ENCODE data around the gene DDX43. TPM values are rescaled to one million over a fixed set of nuclear protein-coding genes. Genes with fewer than 3 reads are reported as not detected.

DDX43 gene
- total RNA-seq, 4 donors from 2014 or later = 1.1 TPM; not detected in 3

DNA sequence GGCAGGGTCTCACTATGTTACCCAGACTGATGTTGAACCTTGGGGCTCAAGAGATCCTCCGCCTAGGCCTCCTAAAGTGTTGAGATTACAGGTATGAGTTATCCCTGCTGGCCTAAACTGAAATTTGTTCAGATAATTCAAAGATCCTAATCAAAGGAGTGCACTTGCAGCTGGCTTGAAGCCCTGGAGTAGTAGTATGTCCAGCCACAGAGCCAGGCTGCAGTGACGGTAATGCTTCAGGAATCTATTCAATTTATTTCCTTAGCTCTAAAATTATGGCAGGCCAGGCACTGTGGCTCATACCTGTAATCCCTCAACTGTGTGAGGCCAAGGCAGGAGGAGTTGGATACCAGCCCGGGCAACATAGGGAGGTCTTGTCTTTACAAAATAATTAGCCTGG lies 1.4 kb upstream of the DDX43 start:
- intact Hi-C loops (cut with DNase I; ENCODE audit: low total_unique reads) = no loop called here

DNA sequence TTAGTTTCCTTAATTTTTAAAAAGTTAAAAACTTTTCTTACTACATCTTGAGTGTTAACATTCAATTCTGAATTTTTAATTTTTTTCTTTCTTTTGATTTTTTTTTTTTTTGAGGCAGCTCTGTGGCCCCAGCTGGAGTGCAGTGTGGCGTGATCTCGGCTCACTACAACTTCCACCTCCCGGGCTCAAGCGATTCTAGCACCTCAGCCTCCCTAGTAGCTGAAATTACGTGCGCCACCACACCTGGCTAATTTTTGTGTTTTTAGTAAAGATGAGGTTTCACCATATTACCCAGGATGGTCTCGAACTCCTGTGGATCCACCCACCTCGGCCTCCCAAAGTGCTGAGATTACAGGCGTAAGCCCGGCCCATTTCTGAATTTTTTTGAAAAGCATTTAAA lies 1.2 kb downstream of the DDX43 start:
- H3K9me3 ChIP-seq = no peaks in the 10 kb centered on the region
- no peak overlapping the region for H3K27ac ChIP-seq
- no peak for TF ChIP-seq POLR2A (IDR thresholded peaks at IDR 0.05)
- TF ChIP-seq, protein P1, sequence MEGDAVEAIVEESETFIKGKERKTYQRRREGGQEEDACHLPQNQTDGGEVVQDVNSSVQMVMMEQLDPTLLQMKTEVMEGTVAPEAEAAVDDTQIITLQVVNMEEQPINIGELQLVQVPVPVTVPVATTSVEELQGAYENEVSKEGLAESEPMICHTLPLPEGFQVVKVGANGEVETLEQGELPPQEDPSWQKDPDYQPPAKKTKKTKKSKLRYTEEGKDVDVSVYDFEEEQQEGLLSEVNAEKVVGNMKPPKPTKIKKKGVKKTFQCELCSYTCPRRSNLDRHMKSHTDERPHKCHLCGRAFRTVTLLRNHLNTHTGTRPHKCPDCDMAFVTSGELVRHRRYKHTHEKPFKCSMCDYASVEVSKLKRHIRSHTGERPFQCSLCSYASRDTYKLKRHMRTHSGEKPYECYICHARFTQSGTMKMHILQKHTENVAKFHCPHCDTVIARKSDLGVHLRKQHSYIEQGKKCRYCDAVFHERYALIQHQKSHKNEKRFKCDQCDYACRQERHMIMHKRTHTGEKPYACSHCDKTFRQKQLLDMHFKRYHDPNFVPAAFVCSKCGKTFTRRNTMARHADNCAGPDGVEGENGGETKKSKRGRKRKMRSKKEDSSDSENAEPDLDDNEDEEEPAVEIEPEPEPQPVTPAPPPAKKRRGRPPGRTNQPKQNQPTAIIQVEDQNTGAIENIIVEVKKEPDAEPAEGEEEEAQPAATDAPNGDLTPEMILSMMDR (IDR thresholded peaks at IDR 0.05 in 4 of 5, conservative IDR thresholded peaks at IDR 0.05 in 1 of 5) = no peak
- in situ Hi-C loops (cut with MboI; ENCODE audit: low sequenced_read_pairs in 4 of 4) (no loop called here), intact Hi-C loops (cut with DNase I; ENCODE audit: low total_unique reads) (no loop called here)
- H3K36me3 ChIP-seq = no peaks in the 10 kb centered on the region
- no peak for ATAC-seq
- H3K4me3 ChIP-seq = no peak overlapping the region
- H3K4me1 ChIP-seq = no peaks in the 10 kb centered on the region
- H3K27me3 ChIP-seq = no peaks in the 10 kb centered on the region
- DNase-seq = no peak

More for the DNA sequence above, 1.4 kb upstream of the DDX43 start:
- in situ Hi-C loops (cut with MboI; ENCODE audit: low sequenced_read_pairs in 4 of 4) = no loop called here
- ATAC-seq (no peak), DNase-seq (no peak)
- peaks cover 0 to 5% (median 0%) of the 10 kb centered on the region in 3 donors for H3K27me3 ChIP-seq
- H3K36me3 ChIP-seq = no peaks in the 10 kb centered on the region
- H3K27ac ChIP-seq = no peak overlapping the region
- TF ChIP-seq, protein P1 (IDR thresholded peaks at IDR 0.05 in 4 of 5, conservative IDR thresholded peaks at IDR 0.05 in 1 of 5) = no peak
- no peak for TF ChIP-seq POLR2A (IDR thresholded peaks at IDR 0.05)
- H3K9me3 ChIP-seq = no peaks in the 10 kb centered on the region
- no peak overlapping the region for H3K4me3 ChIP-seq
- no peaks in the 10 kb centered on the region for H3K4me1 ChIP-seq

DNA sequence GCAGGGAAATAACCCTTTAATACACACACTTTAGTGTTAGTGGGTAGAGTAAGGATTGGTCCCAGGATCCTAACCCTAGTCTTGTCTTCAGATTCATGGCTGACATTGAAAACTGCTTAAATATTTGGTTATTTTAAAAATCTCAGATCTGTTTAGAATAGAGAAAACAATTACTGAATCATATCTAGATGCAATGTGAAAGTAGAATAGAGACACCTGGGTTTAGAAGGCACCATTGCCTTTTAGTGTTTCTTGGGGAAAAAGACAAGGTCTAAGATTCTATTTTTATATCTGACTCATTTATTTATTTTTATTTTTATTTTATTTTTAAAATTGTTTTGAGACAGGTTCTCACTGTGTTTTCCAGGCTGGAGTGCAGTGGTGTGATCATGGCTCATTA lies 6.0 kb downstream of the DDX43 start:
- no peaks in the 10 kb centered on the region for H3K36me3 ChIP-seq
- ATAC-seq = no peak
- no peaks in the 10 kb centered on the region for H3K4me1 ChIP-seq
- in situ Hi-C loops (cut with MboI; ENCODE audit: low sequenced_read_pairs in 4 of 4) = no loop called here
- no peaks in the 10 kb centered on the region for H3K27me3 ChIP-seq
- intact Hi-C loops (cut with DNase I; ENCODE audit: low total_unique reads) = no loop called here
- no peak overlapping the region for H3K27ac ChIP-seq
- no peak for TF ChIP-seq POLR2A (IDR thresholded peaks at IDR 0.05)
- TF ChIP-seq, protein P1 (IDR thresholded peaks at IDR 0.05 in 4 of 5, conservative IDR thresholded peaks at IDR 0.05 in 1 of 5) = no peak
- H3K9me3 ChIP-seq = no peaks in the 10 kb centered on the region
- no peak for DNase-seq
- no peak overlapping the region for H3K4me3 ChIP-seq

DNA sequence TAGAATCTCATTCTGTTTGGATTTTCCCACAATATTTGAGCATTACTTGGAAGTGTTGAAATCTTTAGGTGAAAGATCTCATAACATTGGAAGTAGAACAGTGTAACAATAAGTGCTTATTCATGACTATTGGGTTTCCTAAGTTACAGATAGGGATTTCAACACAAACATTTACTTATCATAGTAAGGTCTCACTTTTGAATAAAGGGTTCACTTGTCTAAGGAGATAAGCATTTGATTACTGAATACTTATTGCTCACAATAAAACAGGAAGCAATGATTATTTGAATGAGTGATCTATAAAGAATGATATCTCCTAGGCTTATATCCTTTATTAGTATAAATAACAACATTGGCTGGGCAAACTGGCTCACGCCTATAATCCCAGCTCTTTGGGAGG lies 14.8 kb downstream of the DDX43 start:
- DNase-seq = no peak
- intact Hi-C loops (cut with DNase I; ENCODE audit: low total_unique reads) = no loop called here
- no peak for TF ChIP-seq POLR2A (IDR thresholded peaks at IDR 0.05)
- TF ChIP-seq, protein P1 (IDR thresholded peaks at IDR 0.05 in 4 of 5, conservative IDR thresholded peaks at IDR 0.05 in 1 of 5) = no peak
- no peak for ATAC-seq
- no peaks in the 10 kb centered on the region for H3K36me3 ChIP-seq
- no peaks in the 10 kb centered on the region for H3K4me1 ChIP-seq
- no peaks in the 10 kb centered on the region for H3K9me3 ChIP-seq
- in situ Hi-C loops (cut with MboI; ENCODE audit: low sequenced_read_pairs in 4 of 4) = no loop called here
- H3K4me3 ChIP-seq = no peak overlapping the region
- no peaks in the 10 kb centered on the region for H3K27me3 ChIP-seq
- no peak overlapping the region for H3K27ac ChIP-seq

- H3K4me1 ChIP-seq = no peaks in the 10 kb centered on the region
- DNase-seq (no peak), ATAC-seq (no peak)
- TF ChIP-seq POLR2A (IDR thresholded peaks at IDR 0.05) = no peak
- TF ChIP-seq, protein P1 (IDR thresholded peaks at IDR 0.05 in 4 of 5, conservative IDR thresholded peaks at IDR 0.05 in 1 of 5) = no peak
- H3K27ac ChIP-seq = no peak overlapping the region
- no peak overlapping the region for H3K4me3 ChIP-seq
- H3K9me3 ChIP-seq = no peaks in the 10 kb centered on the region
- no peaks in the 10 kb centered on the region for H3K36me3 ChIP-seq
- no peaks in the 10 kb centered on the region for H3K27me3 ChIP-seq
- intact Hi-C loops (cut with DNase I; ENCODE audit: low total_unique reads) = no loop called here
- in situ Hi-C loops (cut with MboI; ENCODE audit: low sequenced_read_pairs in 4 of 4) = no loop called here
Measured at GRCh38 chr6:73413102-73413501, 18.5 kb downstream of the DDX43 start.

Data from gastrocnemius medialis (tissue), 4 donors.